Measurements from ENCODE around the gene CSNK2A1. TPM values are rescaled to one million over a fixed set of nuclear protein-coding genes. Genes with fewer than 3 reads are reported as not detected.
A peak's percentile ranks its signal among the peaks of the same experiment; 100 is the strongest.

The CSNK2A1 gene
- total and polyA plus RNA-seq, 2 donors (not counting 1 experiment from before 2014, with no cell fraction given), result 28.3 to 125 TPM

- no peaks in the 10 kb centered on the region for H3K9me3 Mint-ChIP-seq (ENCODE audit: insufficient read depth)
- peak overlapping the region; percentile 96 for H3K27ac Mint-ChIP-seq
- Histone ChIP-seq H4K20me1 (ENCODE audit: control insufficient read depth, insufficient read depth, low read length, poor library complexity, severe bottlenecking) (no peaks in the 10 kb centered on the region), H3K27ac (ENCODE audit: low read length in 2 of 2) (no peak overlapping the region), H3K27me3 (replicated peaks in 1 of 4; ENCODE audit: control extremely low read depth in 1 of 4, control insufficient read depth in 3 of 4, insufficient read depth in 4 of 4, low read length in 3 of 4) (no peaks in the 10 kb centered on the region), H3K9me3 (ENCODE audit: control extremely low read depth in 1 of 3, control insufficient read depth in 2 of 3, insufficient read depth in 1 of 3, low read length in 2 of 3) (no peaks in the 10 kb centered on the region), H3K4me3 (ENCODE audit: control extremely low read depth in 1 of 5, extremely low read depth in 1 of 5, insufficient read depth in 1 of 5, low read depth in 2 of 5, low read length in 4 of 5) (no peak overlapping the region), H3K79me2 (ENCODE audit: control insufficient read depth, insufficient read depth, low read length) (peaks cover 3% of the 10 kb centered on the region), H3K36me3 (replicated peaks in 1 of 2; ENCODE audit: control extremely low read depth in 1 of 2, control insufficient read depth in 1 of 2, extremely low read depth in 1 of 2, insufficient read depth in 2 of 2, low read length in 1 of 2) (peaks cover 0 to 44% of the 10 kb centered on the region in 2 experiments), H3K4me2 (replicated peaks; ENCODE audit: low read depth, low read length, poor library complexity, severe bottlenecking) (no peak overlapping the region), H3K4me1 (ENCODE audit: control insufficient read depth in 2 of 2, insufficient read depth in 2 of 2, low read length in 2 of 2) (peaks cover 29 to 45% of the 10 kb centered on the region in 2 donors), H2AFZ (ENCODE audit: insufficient read depth, low read depth, low read length, poor library complexity, severe bottlenecking) (no peak overlapping the region), H3K9ac (ENCODE audit: low read length) (no peak overlapping the region)
- CTCF ChIA-PET, result interaction anchor here (1.7 kb wide), 1 partner anchor 80 kb away, joined by 4 read pairs; no protein-coding TSS in a partner anchor
- ATAC-seq (ENCODE audit: low read depth) (no peak), DNase-seq (no peak)
- intact Hi-C loops (cut with micrococcal nuclease), result no loop called here
- H3K4me3 Mint-ChIP-seq, result no peak overlapping the region
- WGBS (ENCODE audit: insufficient coverage), result 86% methylated on average over 5 of the region's 11 CpGs
- POLR2A ChIA-PET, result no interaction called here
- H3K4me1 Mint-ChIP-seq, result peaks cover 61% of the 10 kb centered on the region
- H3K27me3 Mint-ChIP-seq, result no peaks in the 10 kb centered on the region
- TF ChIP-seq EZH2 (IDR thresholded peaks at IDR 0.05; ENCODE audit: borderline replicate concordance, insufficient read depth, low read depth, low read length, poor library complexity, severe bottlenecking) (no peak), CTCF (IDR thresholded peaks at IDR 0.05) (no peak)
Measured at GRCh38 chr20:434221-434620, 109.4 kb downstream of the CSNK2A1 start.

- Histone ChIP-seq H3K27me3 (replicated peaks in 1 of 4; ENCODE audit: control extremely low read depth in 1 of 4, control insufficient read depth in 3 of 4, insufficient read depth in 4 of 4, low read length in 3 of 4) (no peaks in the 10 kb centered on the region), H3K9me3 (ENCODE audit: control extremely low read depth in 1 of 3, control insufficient read depth in 2 of 3, insufficient read depth in 1 of 3, low read length in 2 of 3) (no peaks in the 10 kb centered on the region), H4K20me1 (ENCODE audit: control insufficient read depth, insufficient read depth, low read length, poor library complexity, severe bottlenecking) (no peaks in the 10 kb centered on the region), H3K79me2 (ENCODE audit: control insufficient read depth, insufficient read depth, low read length) (peaks cover 3% of the 10 kb centered on the region), H3K4me2 (replicated peaks; ENCODE audit: low read depth, low read length, poor library complexity, severe bottlenecking) (peak overlapping the region; percentile 61), H2AFZ (ENCODE audit: insufficient read depth, low read depth, low read length, poor library complexity, severe bottlenecking) (peak overlapping the region; percentile 7), H3K36me3 (replicated peaks in 1 of 2; ENCODE audit: control extremely low read depth in 1 of 2, control insufficient read depth in 1 of 2, extremely low read depth in 1 of 2, insufficient read depth in 2 of 2, low read length in 1 of 2) (peaks cover 0 to 50% of the 10 kb centered on the region in 2 experiments), H3K27ac (ENCODE audit: low read length in 2 of 2) (peak overlapping the region; percentile 46 to 51), H3K4me1 (ENCODE audit: control insufficient read depth in 2 of 2, insufficient read depth in 2 of 2, low read length in 2 of 2) (peaks cover 22 to 37% of the 10 kb centered on the region in 2 donors), H3K4me3 (ENCODE audit: control extremely low read depth in 1 of 5, extremely low read depth in 1 of 5, insufficient read depth in 1 of 5, low read depth in 2 of 5, low read length in 4 of 5) (no peak overlapping the region), H3K9ac (ENCODE audit: low read length) (peak overlapping the region; percentile 37)
- Mint-ChIP-seq H3K9me3 (ENCODE audit: insufficient read depth) (no peaks in the 10 kb centered on the region), H3K27me3 (no peaks in the 10 kb centered on the region), H3K4me1 (peaks cover 53% of the 10 kb centered on the region), H3K4me3 (peak overlapping the region; percentile 82), H3K27ac (peak overlapping the region; percentile 96)
- DNase-seq (peak; percentile 49), ATAC-seq (ENCODE audit: low read depth) (peak; percentile 70)
- intact Hi-C loops (cut with micrococcal nuclease), result no loop called here
- CTCF ChIA-PET, result interaction anchor here (1.3 kb wide), 1 partner anchor 79 kb away, joined by 7 read pairs; no protein-coding TSS in a partner anchor
- TF ChIP-seq EZH2 (IDR thresholded peaks at IDR 0.05; ENCODE audit: borderline replicate concordance, insufficient read depth, low read depth, low read length, poor library complexity, severe bottlenecking) (no peak), CTCF (IDR thresholded peaks at IDR 0.05) (no peak)
- 34% methylated on average over 12 of the region's 12 CpGs for WGBS (ENCODE audit: insufficient coverage)
- POLR2A ChIA-PET, result no interaction called here
Measured at GRCh38 chr20:433300-433975, 110.2 kb downstream of the CSNK2A1 start.
